PC-3 (cell line): ENCODE results near the gene GK.

Experiments
- EZH2 ChIP-seq: fragments of 300-600 bp; sonication (generic); IDR thresholded peaks from one replicate; pipeline ENCODE4 v1.6.1; 2017; ENCODE audit warnings: antibody characterized with exemption, mild to moderate bottlenecking, low read length; ENCODE audit not compliant: unreplicated experiment
- EZH2phosphoT487 ChIP-seq: fragments of 300-600 bp; sonication (generic); IDR thresholded peaks from 2 replicates; pipeline ENCODE4 v1.6.1; 2018; ENCODE audit warnings: mild to moderate bottlenecking, antibody characterized with exemption, low read length, borderline replicate concordance
- TF ChIP-seq, protein P1 (sequence below): fragments of 300-600 bp; sonication (generic); conservative IDR thresholded peaks from 2 replicates; pipeline ENCODE4 v1.5.1; 2017; ENCODE audit warnings: antibody characterized with exemption, low read depth, mild to moderate bottlenecking, low read length

- TF ChIP-seq, protein P1, sequence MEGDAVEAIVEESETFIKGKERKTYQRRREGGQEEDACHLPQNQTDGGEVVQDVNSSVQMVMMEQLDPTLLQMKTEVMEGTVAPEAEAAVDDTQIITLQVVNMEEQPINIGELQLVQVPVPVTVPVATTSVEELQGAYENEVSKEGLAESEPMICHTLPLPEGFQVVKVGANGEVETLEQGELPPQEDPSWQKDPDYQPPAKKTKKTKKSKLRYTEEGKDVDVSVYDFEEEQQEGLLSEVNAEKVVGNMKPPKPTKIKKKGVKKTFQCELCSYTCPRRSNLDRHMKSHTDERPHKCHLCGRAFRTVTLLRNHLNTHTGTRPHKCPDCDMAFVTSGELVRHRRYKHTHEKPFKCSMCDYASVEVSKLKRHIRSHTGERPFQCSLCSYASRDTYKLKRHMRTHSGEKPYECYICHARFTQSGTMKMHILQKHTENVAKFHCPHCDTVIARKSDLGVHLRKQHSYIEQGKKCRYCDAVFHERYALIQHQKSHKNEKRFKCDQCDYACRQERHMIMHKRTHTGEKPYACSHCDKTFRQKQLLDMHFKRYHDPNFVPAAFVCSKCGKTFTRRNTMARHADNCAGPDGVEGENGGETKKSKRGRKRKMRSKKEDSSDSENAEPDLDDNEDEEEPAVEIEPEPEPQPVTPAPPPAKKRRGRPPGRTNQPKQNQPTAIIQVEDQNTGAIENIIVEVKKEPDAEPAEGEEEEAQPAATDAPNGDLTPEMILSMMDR = no peak
- TF ChIP-seq EZH2phosphoT487 (no peak), EZH2 (no peak)
Observed at GRCh38 chrX:30612250-30612655, 41.0 kb upstream of the GK start.
